OCI-LY7 (cell line): ENCODE results near the gene APOE.

Source experiments
- CTCF ChIP-seq: fragments of 200-600 bp; sonication (generic); conservative IDR thresholded peaks from 2 replicates; pipeline ENCODE4 v1.5.1; 2014; ENCODE audit warnings: mild to moderate bottlenecking, antibody characterized with exemption, low read length, moderate library complexity, mixed read lengths
- EZH2phosphoT487 ChIP-seq: fragments of 200-600 bp; sonication (generic); IDR thresholded peaks from 2 replicates; pipeline ENCODE4 v1.6.1; 2018; ENCODE audit warnings: low read depth, borderline replicate concordance, mild to moderate bottlenecking, mixed run types, antibody characterized with exemption, low read length, moderate library complexity, mixed read lengths

DNA sequence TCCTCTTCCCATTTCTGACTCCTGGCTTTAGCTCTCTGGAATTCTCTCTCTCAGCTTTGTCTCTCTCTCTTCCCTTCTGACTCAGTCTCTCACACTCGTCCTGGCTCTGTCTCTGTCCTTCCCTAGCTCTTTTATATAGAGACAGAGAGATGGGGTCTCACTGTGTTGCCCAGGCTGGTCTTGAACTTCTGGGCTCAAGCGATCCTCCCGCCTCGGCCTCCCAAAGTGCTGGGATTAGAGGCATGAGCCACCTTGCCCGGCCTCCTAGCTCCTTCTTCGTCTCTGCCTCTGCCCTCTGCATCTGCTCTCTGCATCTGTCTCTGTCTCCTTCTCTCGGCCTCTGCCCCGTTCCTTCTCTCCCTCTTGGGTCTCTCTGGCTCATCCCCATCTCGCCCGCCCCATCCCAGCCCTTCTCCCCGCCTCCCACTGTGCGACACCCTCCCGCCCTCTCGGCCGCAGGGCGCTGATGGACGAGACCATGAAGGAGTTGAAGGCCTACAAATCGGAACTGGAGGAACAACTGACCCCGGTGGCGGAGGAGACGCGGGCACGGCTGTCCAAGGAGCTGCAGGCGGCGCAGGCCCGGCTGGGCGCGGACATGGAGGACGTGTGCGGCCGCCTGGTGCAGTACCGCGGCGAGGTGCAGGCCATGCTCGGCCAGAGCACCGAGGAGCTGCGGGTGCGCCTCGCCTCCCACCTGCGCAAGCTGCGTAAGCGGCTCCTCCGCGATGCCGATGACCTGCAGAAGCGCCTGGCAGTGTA lies 2.7 kb downstream of the APOE start:
- TF ChIP-seq CTCF (no peak), EZH2phosphoT487 (no peak)
